MM.1S (cell line): Measurements from ENCODE around the gene CD24.

ENCODE experiments used
- DNase-seq: peaks from one replicate; pipeline ENCODE4 v3.0.0-alpha.2; 2015
- H2AFZ ChIP-seq: fragments of 300-600 bp; sonication (generic); 2 replicates; pipeline ENCODE4 v1.6.0; 2016; ENCODE audit warnings: antibody characterized with exemption, low read length
- H3F3A ChIP-seq: fragments of 300-600 bp; sonication (generic); 2 replicates; pipeline ENCODE4 v1.6.1; 2016; ENCODE audit warnings: mild to moderate bottlenecking, antibody characterized with exemption, low read length, moderate library complexity, mixed read lengths; ENCODE audit not compliant: insufficient read depth
- H3K27ac ChIP-seq: fragments of 300-600 bp; sonication (generic); 2 replicates; pipeline ENCODE4 v1.5.1; 2016; ENCODE audit warnings: mild to moderate bottlenecking, low read length
- H3K27me3 ChIP-seq: fragments of 300-600 bp; sonication (generic); replicated peaks from 2 replicates; pipeline ENCODE4 v1.6.0; 2016; ENCODE audit warnings: low read length; ENCODE audit not compliant: insufficient read depth
- H3K36me3 ChIP-seq: fragments of 300-600 bp; sonication (generic); replicated peaks from 2 replicates; pipeline ENCODE4 v1.6.1; 2016; ENCODE audit warnings: mild to moderate bottlenecking, low read length, mixed read lengths; ENCODE audit not compliant: insufficient read depth
- H3K4me1 ChIP-seq: fragments of 300-600 bp; sonication (generic); 2 replicates; pipeline ENCODE4 v1.6.1; 2016; ENCODE audit warnings: low read length, mixed read lengths
- H3K4me2 ChIP-seq: fragments of 300-600 bp; sonication (generic); 2 replicates; pipeline ENCODE4 v1.6.0; 2016; ENCODE audit warnings: low read depth, low read length
- H3K4me3 ChIP-seq: fragments of 300-600 bp; sonication (generic); 2 replicates; pipeline ENCODE4 v1.5.1; 2016; ENCODE audit warnings: low read length, mixed read lengths
- H3K79me2 ChIP-seq: fragments of 300-600 bp; sonication (generic); 2 replicates; pipeline ENCODE4 v1.6.1; 2016; ENCODE audit warnings: mixed run types, low read length, mixed read lengths
- H3K9ac ChIP-seq: fragments of 300-600 bp; sonication (generic); 2 replicates; pipeline ENCODE4 v1.6.1; 2016; ENCODE audit warnings: low read length, mixed read lengths
- H3K9me2 ChIP-seq: fragments of 300-600 bp; sonication (generic); replicated peaks from 2 replicates; pipeline ENCODE4 v1.6.1; 2016; ENCODE audit warnings: mild to moderate bottlenecking, low read length, mixed read lengths; ENCODE audit not compliant: insufficient read depth
- H3K9me3 ChIP-seq: fragments of 300-600 bp; sonication (generic); replicated peaks from 2 replicates; pipeline ENCODE4 v1.6.1; 2016; ENCODE audit warnings: mild to moderate bottlenecking, low read length, mixed read lengths; ENCODE audit not compliant: insufficient read depth
- H4K20me1 ChIP-seq: fragments of 300-600 bp; sonication (generic); 2 replicates; pipeline ENCODE4 v1.6.1; 2016; ENCODE audit warnings: mild to moderate bottlenecking, low read length, moderate library complexity, mixed read lengths; ENCODE audit not compliant: insufficient read depth
- EZH2 ChIP-seq: fragments of 300-600 bp; sonication (generic); optimal IDR thresholded peaks from 2 replicates; pipeline ENCODE3; 2017; ENCODE audit warnings: low read depth, mild to moderate bottlenecking, antibody characterized with exemption, low read length, mixed read lengths
- EZH2phosphoT487 ChIP-seq: fragments of 300-600 bp; sonication (generic); IDR thresholded peaks from 2 replicates; pipeline ENCODE4 v1.6.1; 2018; ENCODE audit warnings: antibody characterized with exemption, low read length
- TF ChIP-seq, protein P1 (sequence below): fragments of 300-600 bp; sonication (generic); IDR thresholded peaks from 2 replicates; pipeline ENCODE4 v1.5.1; 2016; ENCODE audit warnings: antibody characterized with exemption, low read length, mixed read lengths

CD24 gene

DNA sequence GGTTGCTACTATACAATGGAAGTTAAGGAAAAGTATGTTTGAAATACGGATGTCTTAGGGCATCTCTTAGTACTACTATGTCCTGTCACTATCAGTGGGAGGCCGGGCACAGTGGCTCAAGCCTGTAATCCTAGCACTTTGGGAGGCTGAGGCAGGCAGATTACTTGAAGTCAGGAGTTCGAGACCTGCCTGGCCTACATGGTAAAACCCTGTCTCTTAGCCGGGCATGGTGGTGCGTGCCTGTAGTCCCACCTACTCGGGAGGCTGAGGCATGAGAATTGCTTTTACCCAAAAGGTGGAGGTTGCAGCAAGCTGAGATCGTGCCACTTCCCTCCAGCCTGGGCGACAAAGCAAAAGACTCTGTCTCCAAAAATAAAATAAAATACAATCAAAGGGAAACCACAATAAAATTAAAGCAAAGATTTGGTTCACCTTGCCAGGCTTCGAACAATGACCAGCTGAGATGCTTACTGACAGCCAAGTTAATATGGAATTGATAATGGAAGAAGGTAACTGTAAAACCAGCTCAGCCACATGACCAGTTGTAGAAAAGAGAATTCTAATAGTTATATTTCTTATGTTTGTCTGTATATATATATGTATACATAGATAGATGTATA lies 6.5 kb downstream of the CD24 start:
- no peak overlapping the region for H3K4me3 ChIP-seq
- TF ChIP-seq EZH2, result no peak
- no peak for TF ChIP-seq EZH2phosphoT487
- TF ChIP-seq, protein P1, sequence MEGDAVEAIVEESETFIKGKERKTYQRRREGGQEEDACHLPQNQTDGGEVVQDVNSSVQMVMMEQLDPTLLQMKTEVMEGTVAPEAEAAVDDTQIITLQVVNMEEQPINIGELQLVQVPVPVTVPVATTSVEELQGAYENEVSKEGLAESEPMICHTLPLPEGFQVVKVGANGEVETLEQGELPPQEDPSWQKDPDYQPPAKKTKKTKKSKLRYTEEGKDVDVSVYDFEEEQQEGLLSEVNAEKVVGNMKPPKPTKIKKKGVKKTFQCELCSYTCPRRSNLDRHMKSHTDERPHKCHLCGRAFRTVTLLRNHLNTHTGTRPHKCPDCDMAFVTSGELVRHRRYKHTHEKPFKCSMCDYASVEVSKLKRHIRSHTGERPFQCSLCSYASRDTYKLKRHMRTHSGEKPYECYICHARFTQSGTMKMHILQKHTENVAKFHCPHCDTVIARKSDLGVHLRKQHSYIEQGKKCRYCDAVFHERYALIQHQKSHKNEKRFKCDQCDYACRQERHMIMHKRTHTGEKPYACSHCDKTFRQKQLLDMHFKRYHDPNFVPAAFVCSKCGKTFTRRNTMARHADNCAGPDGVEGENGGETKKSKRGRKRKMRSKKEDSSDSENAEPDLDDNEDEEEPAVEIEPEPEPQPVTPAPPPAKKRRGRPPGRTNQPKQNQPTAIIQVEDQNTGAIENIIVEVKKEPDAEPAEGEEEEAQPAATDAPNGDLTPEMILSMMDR, result no peak
- H3K9me2 ChIP-seq, result no peaks in the 10 kb centered on the region
- no peak for DNase-seq
- no peaks in the 10 kb centered on the region for H3K79me2 ChIP-seq
- H3F3A ChIP-seq, result no peaks in the 10 kb centered on the region
- no peaks in the 10 kb centered on the region for H3K4me1 ChIP-seq
- no peaks in the 10 kb centered on the region for H4K20me1 ChIP-seq
- H3K27me3 ChIP-seq, result peaks cover 11% of the 10 kb centered on the region
- no peaks in the 10 kb centered on the region for H3K9me3 ChIP-seq
- H3K9ac ChIP-seq, result no peak overlapping the region
- H3K27ac ChIP-seq, result no peak overlapping the region
- no peaks in the 10 kb centered on the region for H3K36me3 ChIP-seq
- H3K4me2 ChIP-seq, result no peak overlapping the region
- no peak overlapping the region for H2AFZ ChIP-seq

DNA sequence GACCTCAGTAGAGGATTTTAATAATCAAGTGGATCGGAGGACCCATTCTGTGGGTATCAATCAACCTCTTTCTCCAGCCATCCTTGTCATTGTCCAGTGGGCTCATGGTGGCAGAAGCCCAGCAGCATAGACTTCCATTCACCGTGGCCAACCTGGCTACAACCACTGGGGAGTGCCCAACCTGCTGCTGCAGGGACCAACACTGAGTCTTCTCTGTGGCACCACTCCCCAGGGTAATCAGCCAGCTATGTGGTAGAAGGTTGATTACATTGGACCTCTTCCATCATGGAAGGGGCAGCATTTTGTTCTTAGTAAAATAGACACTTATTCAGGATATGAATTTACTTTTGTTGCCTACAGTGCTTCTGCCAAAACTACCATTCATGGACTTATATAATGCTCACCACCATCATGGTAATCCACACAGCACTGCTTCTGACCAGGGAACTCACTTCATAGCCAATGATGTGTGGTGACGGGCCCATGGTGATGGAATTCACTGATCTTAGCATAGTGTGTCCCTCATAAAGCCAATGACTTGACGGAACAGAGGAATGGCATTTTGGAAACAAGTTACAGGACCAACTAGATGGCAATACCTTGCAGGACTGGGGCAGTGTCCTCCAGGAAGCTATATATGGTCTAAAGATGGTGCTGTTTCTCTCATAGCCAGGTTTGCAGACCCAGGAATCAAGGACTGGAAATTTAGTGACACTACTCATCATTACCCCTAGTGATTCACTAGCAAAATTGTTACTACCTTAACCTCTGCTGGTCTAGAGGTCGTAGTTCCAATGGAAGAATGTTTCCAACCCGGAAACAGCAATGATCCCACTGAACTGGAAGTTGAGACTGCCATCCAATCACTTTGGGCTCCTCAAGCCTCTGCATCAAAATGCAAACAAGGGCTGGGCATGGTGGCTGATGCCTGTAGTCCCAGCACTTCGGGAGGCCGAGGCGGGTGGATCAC lies 7.6 kb downstream of the CD24 start:
- 0 out of 2 replicates have a peak, but pooled peaks cover under 1% of the 10 kb centered on the region for H3K27me3 ChIP-seq
- no peaks in the 10 kb centered on the region for H3K79me2 ChIP-seq
- no peaks in the 10 kb centered on the region for H3F3A ChIP-seq
- no peak overlapping the region for H2AFZ ChIP-seq
- H3K9ac ChIP-seq, result no peak overlapping the region
- TF ChIP-seq EZH2, result no peak
- no peak for TF ChIP-seq EZH2phosphoT487
- TF ChIP-seq, protein P1, result no peak
- no peaks in the 10 kb centered on the region for H3K9me2 ChIP-seq
- no peaks in the 10 kb centered on the region for H3K4me1 ChIP-seq
- H3K9me3 ChIP-seq, result no peaks in the 10 kb centered on the region
- H4K20me1 ChIP-seq, result no peaks in the 10 kb centered on the region
- H3K4me2 ChIP-seq, result no peak overlapping the region
- no peak for DNase-seq
- no peak overlapping the region for H3K4me3 ChIP-seq
- no peak overlapping the region for H3K27ac ChIP-seq
- no peaks in the 10 kb centered on the region for H3K36me3 ChIP-seq

DNA sequence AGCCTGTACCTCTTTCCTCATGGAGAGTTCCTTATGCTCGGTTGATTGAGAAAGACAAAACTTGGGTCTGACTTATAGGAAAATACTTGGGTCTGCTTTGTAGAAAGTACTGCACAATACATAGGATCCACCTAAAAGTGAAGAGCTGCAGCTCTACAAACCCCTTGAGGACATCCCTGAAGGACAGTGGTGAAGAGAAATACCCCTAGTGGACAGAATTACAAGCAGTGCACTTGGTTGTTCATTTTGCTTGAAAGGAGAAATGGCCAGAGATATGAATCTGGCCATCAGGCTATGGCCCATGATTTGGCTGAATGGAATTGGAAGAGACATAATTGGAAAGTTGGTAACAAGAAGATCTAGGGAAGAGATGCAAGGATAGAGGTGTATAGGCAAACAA lies 8.3 kb downstream of the CD24 start:
- TF ChIP-seq EZH2 (no peak), EZH2phosphoT487 (no peak)
- TF ChIP-seq, protein P1, result no peak
- H3K9me3 ChIP-seq, result no peaks in the 10 kb centered on the region

More for the DNA sequence above, 8.3 kb downstream of the CD24 start:
- no peak for DNase-seq
- Histone ChIP-seq H3K4me2 (no peak overlapping the region), H3K27ac (no peak overlapping the region), H3F3A (no peaks in the 10 kb centered on the region), H3K9me2 (no peaks in the 10 kb centered on the region), H3K27me3 (no peaks in the 10 kb centered on the region), H3K36me3 (no peaks in the 10 kb centered on the region), H3K9ac (no peak overlapping the region), H3K4me3 (no peak overlapping the region), H3K79me2 (no peaks in the 10 kb centered on the region), H2AFZ (no peak overlapping the region), H3K4me1 (no peaks in the 10 kb centered on the region), H4K20me1 (no peaks in the 10 kb centered on the region)
